GM12892 (cell line): ENCODE results near the gene HES1.

Experiments used
- DNase-seq: peaks from one replicate; pipeline ENCODE4 v3.0.0; 2011; ENCODE audit not compliant: insufficient read length
- FAIRE-seq: peaks from 2 replicates; lab custom pipeline; 2011; peaks lifted over from hg19 to GRCh38; lab: Jason Lieb, UNC
- POLR2A ChIP-seq: IDR thresholded peaks from 2 replicates; pipeline ENCODE4 v1.6.1; 2011; ENCODE audit warnings: low read depth, low read length, control low read depth
- POLR2AphosphoS5 ChIP-seq: IDR thresholded peaks from 2 replicates; pipeline ENCODE4 v1.6.1; 2011; ENCODE audit warnings: low read depth, low read length, control low read depth
- TAF1 ChIP-seq: IDR thresholded peaks from 2 replicates; pipeline ENCODE4 v1.6.1; 2011; ENCODE audit warnings: low read depth, mild to moderate bottlenecking, control low read depth, low read length, borderline replicate concordance

HES1 gene

GRCh38 chr3:194181612-194182529 lies 45.9 kb downstream of the HES1 start:
- FAIRE-seq (no peak), DNase-seq (no peak)
- no peak for TF ChIP-seq POLR2AphosphoS5
- TF ChIP-seq POLR2A = no peak
- TF ChIP-seq TAF1 = no peak

- no peak for DNase-seq
- FAIRE-seq = no peak
- TF ChIP-seq POLR2AphosphoS5 (no peak), TAF1 (no peak), POLR2A (no peak)
Observed at GRCh38 chr3:194183271-194183670, 47.3 kb downstream of the HES1 start.

DNA sequence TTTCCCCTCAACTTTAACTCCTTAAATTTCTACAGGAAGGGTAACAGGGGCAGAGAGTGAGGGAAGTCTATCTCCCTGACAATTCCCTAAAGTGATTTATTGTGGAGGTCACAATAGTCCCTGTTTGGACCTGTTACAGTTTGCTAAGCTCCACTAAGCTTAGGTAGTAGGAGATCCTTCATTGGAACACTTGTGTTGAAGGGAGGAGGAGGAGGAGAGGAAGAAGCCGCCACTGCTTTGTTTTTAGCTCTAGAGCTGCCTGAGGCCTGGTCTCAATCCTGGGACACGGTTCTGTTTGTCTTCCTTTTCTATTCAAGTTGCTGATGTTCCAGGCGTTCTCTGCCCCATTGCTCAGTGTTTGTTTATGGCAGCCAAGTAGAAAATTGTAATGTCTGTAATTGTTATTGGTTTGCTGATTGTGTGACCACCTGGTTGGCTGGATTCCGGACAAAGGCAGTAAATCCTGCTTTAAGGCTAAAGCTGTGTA lies 48.4 kb downstream of the HES1 start:
- no peak for DNase-seq
- no peak for FAIRE-seq
- TF ChIP-seq POLR2AphosphoS5 (no peak), TAF1 (no peak), POLR2A (no peak)

- TF ChIP-seq POLR2AphosphoS5 (no peak), POLR2A (no peak), TAF1 (no peak)
- DNase-seq (no peak), FAIRE-seq (no peak)
Observed at GRCh38 chr3:194184801-194185200, 48.9 kb downstream of the HES1 start.

- FAIRE-seq (no peak), DNase-seq (no peak)
- TF ChIP-seq POLR2A (no peak), POLR2AphosphoS5 (no peak), TAF1 (no peak)
Observed at GRCh38 chr3:194185221-194185620, 49.3 kb downstream of the HES1 start.

- no peak for DNase-seq
- no peak for TF ChIP-seq TAF1
- no peak for TF ChIP-seq POLR2A
- no peak for TF ChIP-seq POLR2AphosphoS5
- no peak for FAIRE-seq
Observed at GRCh38 chr3:194187233-194187944, 51.4 kb downstream of the HES1 start.
